22Rv1 (cell line): Measurements from ENCODE around the gene AATF.

Source experiments
- CTCF ChIP-seq: fragments of 450-650 bp; IDR thresholded peaks from 2 replicates; pipeline ENCODE4 v1.5.1; 2017; ENCODE audit warnings: mild to moderate bottlenecking
- ZFX ChIP-seq: fragments of 450-650 bp; IDR thresholded peaks from 2 replicates; pipeline ENCODE4 v1.6.1; 2017; ENCODE audit warnings: antibody characterized with exemption, borderline replicate concordance

DNA sequence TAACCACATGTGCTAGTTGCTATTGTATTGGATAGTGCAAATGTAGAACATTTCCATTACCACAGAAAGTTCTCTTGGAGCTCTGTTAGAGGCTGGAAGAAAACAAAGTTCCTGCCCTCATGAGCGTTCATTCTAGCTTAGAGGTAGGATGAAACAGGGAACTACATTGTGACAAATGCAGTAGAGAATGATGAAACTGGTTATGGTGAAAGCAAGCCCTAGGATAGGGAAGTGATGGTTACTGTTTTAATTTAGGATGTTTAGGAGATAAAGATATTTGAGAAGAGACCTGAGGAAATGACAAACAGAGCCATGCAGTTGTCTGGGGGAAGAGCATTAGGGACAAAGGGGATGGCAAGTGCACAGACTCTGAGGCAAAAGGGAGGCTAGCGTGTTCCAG, 50.7 kb downstream of the AATF start:
- TF ChIP-seq CTCF (no peak), ZFX (no peak)
